HEK293 (cell line): ENCODE data around the gene CAMK2D.

Source experiments
- ZNF366 ChIP-seq: fragments of 450-650 bp; formaldehyde crosslinking; conservative IDR thresholded peaks from 2 replicates; pipeline ENCODE4 v1.5.1; 2016; ENCODE audit warnings: missing biosample characterization, missing genetic modification characterization
- TF ChIP-seq, protein P1 (sequence below): fragments of 450-650 bp; formaldehyde crosslinking; IDR thresholded peaks from 2 replicates; pipeline ENCODE4 v1.5.1; 2016; ENCODE audit warnings: missing biosample characterization, missing genetic modification characterization

- TF ChIP-seq ZNF366: no peak
- TF ChIP-seq, protein P1, sequence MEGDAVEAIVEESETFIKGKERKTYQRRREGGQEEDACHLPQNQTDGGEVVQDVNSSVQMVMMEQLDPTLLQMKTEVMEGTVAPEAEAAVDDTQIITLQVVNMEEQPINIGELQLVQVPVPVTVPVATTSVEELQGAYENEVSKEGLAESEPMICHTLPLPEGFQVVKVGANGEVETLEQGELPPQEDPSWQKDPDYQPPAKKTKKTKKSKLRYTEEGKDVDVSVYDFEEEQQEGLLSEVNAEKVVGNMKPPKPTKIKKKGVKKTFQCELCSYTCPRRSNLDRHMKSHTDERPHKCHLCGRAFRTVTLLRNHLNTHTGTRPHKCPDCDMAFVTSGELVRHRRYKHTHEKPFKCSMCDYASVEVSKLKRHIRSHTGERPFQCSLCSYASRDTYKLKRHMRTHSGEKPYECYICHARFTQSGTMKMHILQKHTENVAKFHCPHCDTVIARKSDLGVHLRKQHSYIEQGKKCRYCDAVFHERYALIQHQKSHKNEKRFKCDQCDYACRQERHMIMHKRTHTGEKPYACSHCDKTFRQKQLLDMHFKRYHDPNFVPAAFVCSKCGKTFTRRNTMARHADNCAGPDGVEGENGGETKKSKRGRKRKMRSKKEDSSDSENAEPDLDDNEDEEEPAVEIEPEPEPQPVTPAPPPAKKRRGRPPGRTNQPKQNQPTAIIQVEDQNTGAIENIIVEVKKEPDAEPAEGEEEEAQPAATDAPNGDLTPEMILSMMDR (tag by site-specific recombination): no peak
Observed at GRCh38 chr4:113742643-113743042, 18.9 kb downstream of the CAMK2D start.
